Breast epithelium (tissue), 4 donors: ENCODE measurements around the gene IRF2. TPM values are rescaled to one million over a fixed set of nuclear protein-coding genes. Genes with fewer than 3 reads are reported as not detected.

Experiments
- DNase-seq, 2 donors: peaks; one replicate each; pipeline ENCODE4 v3.0.0-alpha.2; 2019; ENCODE audit warnings: low spot score in 2 of 2
- H3K27ac ChIP-seq, 2 donors: fragments of 200-600 bp; sonication (generic) in 1 of 2; one replicate each; pipeline ENCODE4 v1.5.1; 2016 to 2019; ENCODE audit warnings: mild to moderate bottlenecking in 1 of 2
- H3K27me3 ChIP-seq, 2 donors: fragments of 200-600 bp; sonication (generic) in 1 of 2; one replicate each; pipeline versions ENCODE4 v1.5.1 to v1.6.0; 2017 to 2019; ENCODE audit warnings: control low read depth in 1 of 2, mild to moderate bottlenecking in 1 of 2
- H3K36me3 ChIP-seq: fragments of 200-600 bp; one replicate; pipeline ENCODE4 v1.5.1; 2019
- H3K4me1 ChIP-seq, 2 donors: fragments of 200-600 bp; sonication (generic); one replicate each; pipeline ENCODE4 v1.5.1; 2016 to 2019; ENCODE audit warnings: control low read depth in 1 of 2
- H3K4me3 ChIP-seq, 3 donors: fragments of 200-600 bp; sonication (generic); 1 replicate in 2 of 3; 2 replicates in 1 of 3; pipeline ENCODE4 v1.5.1; 2016 to 2019; ENCODE audit warnings: mild to moderate bottlenecking in 3 of 3, moderate library complexity in 2 of 3
- H3K9me3 ChIP-seq, 2 donors: fragments of 200-600 bp; sonication (generic) in 1 of 2; one replicate each; pipeline ENCODE4 v1.5.1; 2016 to 2019; ENCODE audit warnings: control low read depth in 1 of 2
- CTCF ChIP-seq, 3 donors: fragments of 450-650 bp; IDR thresholded peaks; one replicate each; pipeline ENCODE4 v1.5.1; 2016 to 2017; ENCODE audit warnings: antibody characterized with exemption in 3 of 3, mild to moderate bottlenecking in 3 of 3, moderate library complexity in 3 of 3
- POLR2A ChIP-seq: fragments of 450-650 bp; IDR thresholded peaks from one replicate; pipeline ENCODE4 v1.6.1; 2016; ENCODE audit warnings: antibody characterized with exemption, mild to moderate bottlenecking, moderate library complexity
- POLR2AphosphoS5 ChIP-seq, 3 donors: sonication (generic); formaldehyde crosslinking; IDR thresholded peaks; one replicate each; pipeline ENCODE4 v1.6.1; 2017; ENCODE audit warnings: antibody characterized with exemption in 3 of 3
- intact Hi-C: fragments of 100-400 bp; cut with DNase I; formaldehyde crosslinking; loops from one replicate; pipeline ENCODE4 v1.15.1; 2023; ENCODE audit warnings: low total_unique reads
- total RNA-seq, 3 donors: library from RNA; depleted of rRNA; stranded (reverse); fragments of >200 nt; gene quantifications; one replicate each; pipeline ENCODE4 v1.1.0, GENCODE V29; 2016

Gene IRF2
- total RNA-seq, 3 donors from 2014 or later: 27.4 to 57.8 (median 36.4) TPM

- no peak for DNase-seq
- TF ChIP-seq POLR2AphosphoS5 (IDR thresholded peaks at IDR 0.05) (no peak), POLR2A (no peak), CTCF (IDR thresholded peaks at IDR 0.05) (no peak)
- Histone ChIP-seq H3K4me3 (no peak overlapping the region), H3K9me3 (no peaks in the 10 kb centered on the region), H3K27ac (no peak overlapping the region), H3K36me3 (no peaks in the 10 kb centered on the region), H3K4me1 (no peaks in the 10 kb centered on the region), H3K27me3 (no peaks in the 10 kb centered on the region)
- intact Hi-C loops: no loop called here
Measured at GRCh38 chr4:184463158-184463557, 11.2 kb downstream of the IRF2 start.

DNA sequence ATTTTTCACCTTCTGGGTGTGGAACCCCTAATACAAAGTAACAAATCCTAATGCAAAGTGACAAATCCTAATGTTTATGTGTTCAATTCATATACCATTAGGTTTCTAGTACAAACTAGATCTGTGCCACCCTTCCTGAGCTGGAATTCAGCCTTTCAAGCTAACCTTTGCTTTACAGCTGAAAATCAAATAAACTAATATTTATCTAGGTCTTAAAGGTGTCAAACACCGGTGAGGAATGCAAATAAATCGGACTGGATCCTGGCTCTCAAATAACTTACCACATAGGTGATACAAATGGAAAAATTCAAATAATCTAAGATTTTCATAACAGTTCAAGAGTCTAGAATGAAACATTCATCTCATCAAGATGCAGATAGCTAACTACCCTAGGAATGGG is 11.6 kb downstream of the IRF2 start:
- H3K27me3 ChIP-seq: no peaks in the 10 kb centered on the region
- no peak for DNase-seq
- H3K36me3 ChIP-seq: no peaks in the 10 kb centered on the region
- H3K4me3 ChIP-seq: no peak overlapping the region
- no peaks in the 10 kb centered on the region for H3K4me1 ChIP-seq
- no peaks in the 10 kb centered on the region for H3K9me3 ChIP-seq
- H3K27ac ChIP-seq: no peak overlapping the region
- no peak for TF ChIP-seq POLR2A
- no peak for TF ChIP-seq POLR2AphosphoS5 (IDR thresholded peaks at IDR 0.05)
- no peak for TF ChIP-seq CTCF (IDR thresholded peaks at IDR 0.05)
- intact Hi-C loops: no loop called here

GRCh38 chr4:184461711-184462441 is 12.5 kb downstream of the IRF2 start:
- H3K4me1 ChIP-seq: no peaks in the 10 kb centered on the region

DNA sequence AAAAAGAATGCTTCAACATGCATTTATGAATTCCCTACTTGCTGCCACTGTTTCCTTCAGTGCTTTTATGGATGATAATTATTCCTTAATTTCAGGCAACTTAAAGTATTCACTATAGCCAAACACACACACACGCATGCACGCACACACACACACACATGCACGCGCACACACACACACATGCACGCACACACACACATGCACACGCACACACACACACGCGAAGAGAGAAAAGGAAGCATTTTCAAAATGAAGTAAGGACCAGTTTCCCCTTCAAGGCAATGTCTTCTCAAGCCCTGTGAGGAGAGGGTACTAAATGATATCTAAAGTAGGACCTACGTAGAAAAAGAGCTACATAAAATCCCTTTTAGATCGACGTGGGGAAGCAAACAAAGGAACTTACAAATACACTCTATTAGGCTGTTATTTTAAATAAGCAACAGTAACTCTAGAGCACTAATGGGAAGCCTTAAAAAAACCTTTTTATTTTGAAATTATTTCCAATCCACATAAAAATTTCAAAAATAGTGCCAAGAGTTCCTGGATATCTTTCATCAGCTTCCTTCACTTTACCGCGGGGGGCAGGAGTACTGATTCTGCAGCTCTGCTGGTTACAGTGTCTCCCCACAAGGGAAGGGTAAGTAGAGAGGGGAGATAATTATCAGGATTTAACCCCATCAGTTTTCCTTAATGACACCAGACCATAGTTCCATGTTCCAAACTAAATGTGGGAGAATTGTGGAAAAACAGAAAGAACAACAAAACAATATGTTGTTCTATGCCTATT is 13.7 kb downstream of the IRF2 start:
- H3K27me3 ChIP-seq: no peaks in the 10 kb centered on the region
- no peak overlapping the region for H3K27ac ChIP-seq
- no peaks in the 10 kb centered on the region for H3K4me1 ChIP-seq
- intact Hi-C loops: no loop called here
- TF ChIP-seq POLR2AphosphoS5 (IDR thresholded peaks at IDR 0.05) (no peak), POLR2A (no peak), CTCF (IDR thresholded peaks at IDR 0.05) (no peak)
- no peak for DNase-seq
- H3K4me3 ChIP-seq: no peak overlapping the region
- H3K36me3 ChIP-seq: no peaks in the 10 kb centered on the region
- H3K9me3 ChIP-seq: no peaks in the 10 kb centered on the region

More at GRCh38 chr4:184461711-184462441, 12.5 kb downstream of the IRF2 start:
- no peak for DNase-seq
- H3K9me3 ChIP-seq: no peaks in the 10 kb centered on the region
- H3K27me3 ChIP-seq: no peaks in the 10 kb centered on the region
- no peak for TF ChIP-seq POLR2A
- no peak for TF ChIP-seq POLR2AphosphoS5 (IDR thresholded peaks at IDR 0.05)
- TF ChIP-seq CTCF (IDR thresholded peaks at IDR 0.05): no peak
- no peak overlapping the region for H3K27ac ChIP-seq
- H3K36me3 ChIP-seq: no peaks in the 10 kb centered on the region
- intact Hi-C loops: no loop called here
- no peak overlapping the region for H3K4me3 ChIP-seq

GRCh38 chr4:184459413-184459812 is 14.9 kb downstream of the IRF2 start:
- Histone ChIP-seq H3K4me3 (no peak overlapping the region), H3K9me3 (no peaks in the 10 kb centered on the region), H3K36me3 (no peaks in the 10 kb centered on the region), H3K27me3 (no peaks in the 10 kb centered on the region), H3K27ac (no peak overlapping the region), H3K4me1 (no peaks in the 10 kb centered on the region)
- DNase-seq: no peak
- intact Hi-C loops: no loop called here
- TF ChIP-seq POLR2AphosphoS5 (IDR thresholded peaks at IDR 0.05) (no peak), CTCF (IDR thresholded peaks at IDR 0.05) (no peak), POLR2A (no peak)
